Endothelial cell of umbilical vein (primary cell): ENCODE results near the gene CHD6. TPM values are rescaled to one million over a fixed set of nuclear protein-coding genes. Genes with fewer than 3 reads are reported as not detected.

Experiments
- BruUV-seq: library from RNA; stranded (reverse); fragments of 400-500 nt; replicated peaks from 2 replicates; lab custom pipeline; 2021; lab: Mats Ljungman, UMichigan
- CTCF ChIA-PET: fragments of 300-600, 350-600 bp; sonication (Branson Sonifier 250); formaldehyde crosslinking; loops from one replicate; lab custom pipeline; 2021; ENCODE audit warnings: antibody characterized with exemption, inconsistent platforms; lab: Charles Lee
- POLR2A ChIA-PET: fragments of 300-600, 350-600 bp; sonication (Branson Sonifier 250); formaldehyde crosslinking; loops from one replicate; lab custom pipeline; 2021; ENCODE audit warnings: antibody characterized with exemption, inconsistent platforms; lab: Charles Lee
- DNase-seq: peaks from one replicate; pipeline ENCODE4 v3.0.0-alpha.2; 2011; ENCODE audit warnings: low read depth, low spot score
- FAIRE-seq: peaks from 2 replicates; lab custom pipeline; 2011; peaks lifted over from hg19 to GRCh38; lab: Jason Lieb, UNC
- H2AFZ ChIP-seq: 2 replicates; pipeline ENCODE4 v1.6.0; 2012; ENCODE audit warnings: low read depth, low read length, control low read depth, inconsistent platforms
- H3K27ac ChIP-seq: 2 replicates; pipeline ENCODE4 v1.5.1; 2011; ENCODE audit warnings: low read depth, mild to moderate bottlenecking, control low read depth, low read length, moderate library complexity; ENCODE audit not compliant: insufficient read depth
- H3K27me3 ChIP-seq, 2 experiments: 2 replicates each; pipeline versions ENCODE4 v1.6.0 to v1.6.1; 2011; ENCODE audit warnings: low read length in 2 of 2, mixed read lengths in 1 of 2; ENCODE audit not compliant: control insufficient read depth in 2 of 2, insufficient read depth in 2 of 2
- H3K36me3 ChIP-seq, 2 experiments: 2 replicates in 1 of 2; 3 replicates in 1 of 2; pipeline ENCODE4 v1.5.1; 2011; ENCODE audit warnings: low read length in 2 of 2, mild to moderate bottlenecking in 1 of 2, moderate library complexity in 1 of 2; ENCODE audit not compliant: control insufficient read depth in 2 of 2, insufficient read depth in 2 of 2; ENCODE audit errors: extremely low read depth in 1 of 2
- H3K4me1 ChIP-seq: 3 replicates; pipeline ENCODE4 v1.5.1; 2011; ENCODE audit warnings: mild to moderate bottlenecking, low read length; ENCODE audit not compliant: control insufficient read depth, insufficient read depth; ENCODE audit errors: extremely low read depth
- H3K4me2 ChIP-seq: 2 replicates; pipeline ENCODE4 v1.6.1; 2011; ENCODE audit warnings: low read length, control low read depth, mixed read lengths; ENCODE audit not compliant: insufficient read depth
- H3K4me3 ChIP-seq, 3 experiments: fragments of 200-600 bp in 1 of 3; sonication (generic), shearing (Covaris generic) in 1 of 3; replicated peaks in 1 of 3; 2 replicates each; pipeline ENCODE4 v1.5.1; 2011 to 2016; ENCODE audit warnings: control low read depth in 3 of 3, low read length in 3 of 3, mild to moderate bottlenecking in 2 of 3, inconsistent platforms in 1 of 3, low read depth in 1 of 3, moderate library complexity in 1 of 3; ENCODE audit not compliant: insufficient read depth in 1 of 3
- H3K79me2 ChIP-seq: 2 replicates; pipeline ENCODE4 v1.6.0; 2012; ENCODE audit warnings: low read length, inconsistent platforms; ENCODE audit not compliant: control insufficient read depth, insufficient read depth
- H3K9ac ChIP-seq: replicated peaks from 2 replicates; pipeline ENCODE3; 2011; ENCODE audit warnings: low read length, control low read depth; ENCODE audit not compliant: insufficient read depth; ENCODE audit errors: extremely low read depth
- H3K9me1 ChIP-seq: replicated peaks from 3 replicates; pipeline ENCODE4 v1.6.0; 2011; ENCODE audit warnings: mild to moderate bottlenecking, low read length; ENCODE audit not compliant: control insufficient read depth, insufficient read depth; ENCODE audit errors: extremely low read depth
- H3K9me3 ChIP-seq: replicated peaks from 2 replicates; pipeline ENCODE4 v1.5.1; 2012; ENCODE audit warnings: low read length, inconsistent platforms; ENCODE audit not compliant: control insufficient read depth, insufficient read depth
- H4K20me1 ChIP-seq: replicated peaks from 2 replicates; pipeline ENCODE3; 2011; ENCODE audit warnings: mild to moderate bottlenecking, low read length; ENCODE audit not compliant: control insufficient read depth, insufficient read depth; ENCODE audit errors: extremely low read depth
- EZH2 ChIP-seq: IDR thresholded peaks from 2 replicates; pipeline ENCODE4 v1.6.1; 2012; ENCODE audit warnings: borderline replicate concordance, low read depth, mild to moderate bottlenecking, moderate library complexity, low read length, inconsistent platforms; ENCODE audit not compliant: severe bottlenecking
- FOS ChIP-seq: IDR thresholded peaks from 2 replicates; pipeline ENCODE4 v1.6.1; 2011; ENCODE audit warnings: mild to moderate bottlenecking, low read length, moderate library complexity, borderline replicate concordance; ENCODE audit not compliant: insufficient read depth
- GATA2 ChIP-seq: IDR thresholded peaks from 2 replicates; pipeline ENCODE4 v1.7.0; 2011; ENCODE audit warnings: low read depth, mild to moderate bottlenecking, moderate library complexity, mixed read lengths, low read length; ENCODE audit not compliant: insufficient read length, insufficient read depth
- JUN ChIP-seq: IDR thresholded peaks from 2 replicates; pipeline ENCODE4 v1.6.1; 2011; ENCODE audit warnings: borderline replicate concordance, low read depth; ENCODE audit not compliant: insufficient read length, insufficient read depth
- MYC ChIP-seq: IDR thresholded peaks from one replicate; pipeline ENCODE4 v1.6.1; 2011; ENCODE audit warnings: mild to moderate bottlenecking, low read depth, low read length
- POLR2A ChIP-seq: IDR thresholded peaks from 2 replicates; pipeline ENCODE4 v1.6.1; 2012; ENCODE audit warnings: low read depth, mild to moderate bottlenecking, control low read depth, low read length
- POLR2AphosphoS5 ChIP-seq: IDR thresholded peaks from 2 replicates; pipeline ENCODE4 v1.6.1; 2012; ENCODE audit warnings: low read depth, mild to moderate bottlenecking, control low read depth, low read length, moderate library complexity; ENCODE audit not compliant: insufficient read depth
- dilution Hi-C: fragments of 300-500 bp; cut with MboI; formaldehyde crosslinking; loops from one replicate; pipeline ENCODE4 v1.15.0; 2019; ENCODE audit warnings: low sequenced_read_pairs; ENCODE audit not compliant: extremely low pct_ligation_motif_present
- intact Hi-C: fragments of 100-400 bp; cut with micrococcal nuclease; formaldehyde crosslinking; loops from one replicate; pipeline ENCODE4 v1.10.0; 2022
- polyA plus RNA-seq, 4 experiments: library from polyadenylated mRNA; depleted of rRNA in 3 of 4; stranded (reverse) in 3 of 4; unstranded in 1 of 4; fragments of >200 nt; gene quantifications; 2 replicates each; pipeline versions ENCODE4 v1.2.1 to v1.2.3, GENCODE V29; 2011 to 2012; ENCODE audit warnings: missing spikeins in 1 of 4
- total RNA-seq: library from RNA; stranded (reverse); gene quantifications from 2 replicates; pipeline ENCODE4 v1.2.3, GENCODE V29; 2021
- TF ChIP-seq, protein P1 (sequence below): IDR thresholded peaks from 2 replicates; pipeline ENCODE4 v1.6.1; 2011; ENCODE audit not compliant: insufficient read depth, insufficient read length
- TF ChIP-seq, protein P2 (sequence below), 2 donors: IDR thresholded peaks; 1 replicate in 1 of 2; 2 replicates in 1 of 2; pipeline ENCODE4 v1.5.1; 2011; ENCODE audit warnings: low read length in 2 of 2, mild to moderate bottlenecking in 2 of 2, moderate library complexity in 2 of 2, control low read depth in 1 of 2, inconsistent platforms in 1 of 2, low read depth in 1 of 2; ENCODE audit not compliant: insufficient read depth in 1 of 2; ENCODE audit errors: extremely low read depth in 1 of 2

Gene CHD6
- total and polyA plus RNA-seq, 2 donors (not counting 3 experiments of a cell fraction or from before 2014, with no cell fraction given), result 7.2 to 33.7 TPM

DNA sequence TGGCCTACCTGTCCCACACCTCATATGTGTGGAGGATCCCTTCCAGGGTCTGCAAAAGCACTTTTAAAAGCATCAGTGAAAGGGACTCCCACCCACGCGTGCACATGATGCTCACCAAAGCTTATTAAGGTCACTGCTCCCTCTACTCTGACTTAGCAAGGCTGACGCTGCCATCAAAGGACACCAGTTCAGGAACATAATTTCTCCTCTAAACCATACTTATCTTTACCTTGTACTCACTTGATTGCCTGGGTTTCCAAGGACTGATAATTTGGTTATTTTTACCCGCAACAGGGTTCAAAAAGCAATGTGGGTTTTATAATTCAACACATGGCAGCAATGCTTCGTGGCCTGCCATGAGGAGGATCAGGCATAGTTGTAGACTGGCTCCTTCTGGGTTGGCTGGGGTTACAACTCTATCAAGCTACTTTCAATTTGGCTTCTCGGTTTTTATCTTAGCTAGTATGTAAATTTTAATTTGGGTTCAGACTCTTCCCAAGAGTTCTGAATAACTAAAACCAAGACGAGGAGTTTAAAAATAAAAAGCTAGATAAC, 199.4 kb downstream of the CHD6 start:
- intact Hi-C loops (no loop called here), dilution Hi-C loops (no loop called here)
- Histone ChIP-seq H3K9me3 (no peaks in the 10 kb centered on the region), H3K4me1 (no peaks in the 10 kb centered on the region), H4K20me1 (no peaks in the 10 kb centered on the region), H3K9ac (no peak overlapping the region), H2AFZ (no peak overlapping the region), H3K27me3 (no peaks in the 10 kb centered on the region), H3K36me3 (peaks cover 0 to 32% of the 10 kb centered on the region in 2 experiments), H3K4me2 (no peak overlapping the region), H3K79me2 (no peaks in the 10 kb centered on the region), H3K9me1 (no peaks in the 10 kb centered on the region), H3K4me3 (no peak overlapping the region), H3K27ac (no peak overlapping the region)
- ChIA-PET CTCF (interaction anchor here (0.7 to 2.7 kb wide), 2 partner anchors 8 to 284 kb away, joined by 3 to 13 read pairs; no protein-coding TSS in a partner anchor), POLR2A (no interaction called here)
- BruUV-seq, result no TSS peak
- FAIRE-seq (no peak), DNase-seq (no peak)
- TF ChIP-seq MYC, result no peak
- no peak for TF ChIP-seq POLR2AphosphoS5
- no peak for TF ChIP-seq FOS
- TF ChIP-seq, protein P1, sequence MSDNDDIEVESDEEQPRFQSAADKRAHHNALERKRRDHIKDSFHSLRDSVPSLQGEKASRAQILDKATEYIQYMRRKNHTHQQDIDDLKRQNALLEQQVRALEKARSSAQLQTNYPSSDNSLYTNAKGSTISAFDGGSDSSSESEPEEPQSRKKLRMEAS, result no peak
- no peak for TF ChIP-seq POLR2A
- no peak for TF ChIP-seq GATA2
- TF ChIP-seq, protein P2, sequence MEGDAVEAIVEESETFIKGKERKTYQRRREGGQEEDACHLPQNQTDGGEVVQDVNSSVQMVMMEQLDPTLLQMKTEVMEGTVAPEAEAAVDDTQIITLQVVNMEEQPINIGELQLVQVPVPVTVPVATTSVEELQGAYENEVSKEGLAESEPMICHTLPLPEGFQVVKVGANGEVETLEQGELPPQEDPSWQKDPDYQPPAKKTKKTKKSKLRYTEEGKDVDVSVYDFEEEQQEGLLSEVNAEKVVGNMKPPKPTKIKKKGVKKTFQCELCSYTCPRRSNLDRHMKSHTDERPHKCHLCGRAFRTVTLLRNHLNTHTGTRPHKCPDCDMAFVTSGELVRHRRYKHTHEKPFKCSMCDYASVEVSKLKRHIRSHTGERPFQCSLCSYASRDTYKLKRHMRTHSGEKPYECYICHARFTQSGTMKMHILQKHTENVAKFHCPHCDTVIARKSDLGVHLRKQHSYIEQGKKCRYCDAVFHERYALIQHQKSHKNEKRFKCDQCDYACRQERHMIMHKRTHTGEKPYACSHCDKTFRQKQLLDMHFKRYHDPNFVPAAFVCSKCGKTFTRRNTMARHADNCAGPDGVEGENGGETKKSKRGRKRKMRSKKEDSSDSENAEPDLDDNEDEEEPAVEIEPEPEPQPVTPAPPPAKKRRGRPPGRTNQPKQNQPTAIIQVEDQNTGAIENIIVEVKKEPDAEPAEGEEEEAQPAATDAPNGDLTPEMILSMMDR (IDR thresholded peaks at IDR 0.05; ENCODE audit: extremely low read depth in 1 of 2, insufficient read depth in 1 of 2, low read depth in 1 of 2, low read length in 2 of 2), result no peak
- no peak for TF ChIP-seq JUN
- no peak for TF ChIP-seq EZH2
